HuH-7.5 (cell line): ENCODE measurements around the gene SDK1.

Experiments
- DNase-seq: peaks from one replicate; pipeline ENCODE4 v3.0.0; 2011; ENCODE audit warnings: low spot score

SDK1 gene

DNA sequence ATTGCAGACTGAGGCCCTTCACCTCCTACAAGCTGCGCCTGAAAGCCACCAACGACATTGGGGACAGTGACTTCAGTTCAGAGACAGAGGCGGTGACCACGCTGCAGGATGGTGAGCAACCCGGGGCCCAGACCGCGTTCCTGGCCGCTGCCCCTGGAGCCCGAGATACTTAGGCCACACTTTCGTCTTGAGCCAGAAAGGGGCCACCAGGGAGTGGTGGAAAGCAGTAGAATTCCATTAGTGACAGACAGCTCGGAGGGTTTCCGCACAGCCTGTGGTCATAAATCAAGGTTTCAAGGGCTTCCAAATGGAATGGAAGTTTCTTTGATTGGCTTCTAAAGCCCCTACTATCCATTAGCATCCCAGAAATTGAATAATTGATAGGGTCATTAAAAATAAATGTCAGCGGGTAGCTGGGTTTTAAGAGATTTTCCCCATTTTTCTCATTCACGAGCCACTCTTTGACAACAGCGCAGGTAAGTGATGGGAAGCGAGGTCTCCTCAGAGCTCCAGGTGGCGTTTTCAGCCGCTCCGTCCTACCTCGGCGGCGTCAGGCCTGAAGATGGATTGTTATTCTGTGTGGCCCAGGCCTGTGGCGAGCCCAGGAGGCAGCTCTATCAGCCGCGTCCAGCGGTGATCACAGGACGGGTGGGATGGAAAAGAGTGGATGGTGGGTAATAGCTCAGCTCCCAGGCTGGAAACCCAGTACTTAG lies 857.5 kb downstream of the SDK1 start:
- DNase-seq = no peak

DNA sequence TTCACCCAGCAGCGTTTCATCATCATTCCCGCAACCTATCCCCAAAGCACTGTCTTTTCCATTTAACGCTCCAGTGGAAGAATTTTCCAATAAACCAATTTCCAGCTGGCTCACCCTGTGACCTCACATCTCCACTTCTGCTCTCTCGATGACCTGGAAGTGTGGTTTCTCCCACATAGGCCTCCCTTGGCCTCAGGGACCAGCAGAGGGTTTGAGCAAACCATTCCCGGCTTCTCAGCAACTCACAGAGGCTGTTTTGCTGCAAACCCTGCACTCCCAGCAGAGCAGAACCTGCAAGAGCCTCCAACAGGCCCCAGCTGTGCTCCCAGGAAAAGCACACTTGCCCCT lies 858.1 kb downstream of the SDK1 start:
- no peak for DNase-seq

DNA sequence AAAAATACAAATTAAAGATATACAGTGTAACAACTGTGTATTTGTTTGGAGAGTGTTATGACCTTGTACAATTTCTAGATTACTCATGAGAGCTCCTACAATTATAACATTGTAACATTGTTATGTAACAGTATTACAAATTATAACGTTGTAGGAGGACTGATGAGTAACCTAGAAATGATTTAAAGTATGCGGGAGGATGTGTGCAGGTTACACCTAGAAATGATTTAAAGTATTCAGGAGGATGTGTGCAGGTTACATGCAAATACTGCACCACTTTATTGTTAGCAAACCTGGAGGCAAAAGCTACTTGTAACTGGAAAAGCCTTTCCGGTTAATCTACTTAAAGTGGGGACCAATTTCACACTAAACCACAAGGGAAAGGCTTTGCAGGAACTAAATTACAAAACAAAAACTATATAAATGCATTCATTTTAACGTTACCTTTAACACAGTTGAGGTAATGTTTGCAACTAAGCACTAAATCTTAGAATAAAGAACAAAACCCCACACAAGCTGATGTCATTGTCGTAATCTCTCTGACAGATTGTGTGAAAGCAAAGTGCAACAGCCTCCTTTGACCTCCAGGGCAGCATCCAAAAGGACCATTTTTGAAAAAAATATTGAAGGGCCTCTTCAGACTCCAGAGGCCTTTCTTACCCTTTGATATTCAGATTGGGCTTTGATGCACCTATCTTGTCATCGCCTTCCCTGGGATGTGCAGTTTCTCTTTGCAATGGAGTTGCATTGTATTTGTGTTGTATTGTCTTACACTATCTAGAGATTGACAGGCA lies 858.9 kb downstream of the SDK1 start:
- no peak for DNase-seq

- no peak for DNase-seq
Measured at GRCh38 chr7:4162884-4163564, 862.0 kb downstream of the SDK1 start.

DNA sequence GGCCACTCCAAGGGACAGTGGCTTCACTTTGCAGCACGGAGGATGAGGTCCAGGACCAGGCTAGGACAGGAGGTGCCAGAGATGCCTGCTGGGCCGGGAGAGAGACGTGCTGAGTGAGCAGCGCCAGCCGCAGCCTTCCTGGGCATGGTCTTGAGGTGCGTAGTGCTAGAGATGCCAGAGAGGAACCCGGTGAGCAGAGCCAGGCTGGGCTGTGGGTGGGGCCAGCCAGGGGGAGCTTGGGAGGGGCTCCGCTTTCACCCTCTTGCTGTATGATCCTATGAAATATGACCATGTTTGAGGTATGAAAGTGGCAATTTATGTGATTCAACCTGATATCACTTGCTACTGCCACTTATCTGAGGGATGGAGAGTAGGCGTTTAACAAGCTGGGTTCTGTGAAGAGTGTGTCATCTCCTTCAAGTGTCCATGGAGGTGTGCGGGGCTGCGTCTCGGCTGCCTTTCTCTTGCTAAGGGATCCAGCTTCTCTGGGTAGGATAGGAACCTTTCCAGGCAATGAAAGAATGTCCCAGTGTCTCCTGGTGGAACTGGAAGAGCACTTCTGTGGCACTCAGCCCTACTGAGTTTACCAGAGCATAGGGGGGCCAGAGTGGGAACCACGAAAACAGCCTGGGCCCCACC lies 862.6 kb downstream of the SDK1 start:
- DNase-seq = no peak

DNA sequence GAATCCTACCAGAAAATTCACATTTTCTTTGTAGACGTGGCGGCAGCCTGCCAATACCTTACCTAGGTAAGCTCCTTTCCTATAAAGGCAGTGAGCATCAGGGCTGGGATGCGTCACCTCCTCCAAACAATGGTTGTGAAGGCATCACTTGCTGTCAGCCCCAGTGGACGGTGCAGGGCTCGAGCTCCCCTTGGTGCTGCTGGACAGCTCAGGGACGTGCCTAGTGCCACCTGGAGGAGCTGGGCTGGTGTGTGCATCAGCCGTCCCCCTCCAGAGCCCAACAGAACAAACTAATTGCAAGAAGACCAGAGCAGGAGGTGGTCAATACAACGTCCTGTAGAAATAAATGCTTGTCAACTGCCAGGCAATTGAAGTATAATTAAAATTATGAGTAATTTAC lies 863.5 kb downstream of the SDK1 start:
- DNase-seq = no peak

DNA sequence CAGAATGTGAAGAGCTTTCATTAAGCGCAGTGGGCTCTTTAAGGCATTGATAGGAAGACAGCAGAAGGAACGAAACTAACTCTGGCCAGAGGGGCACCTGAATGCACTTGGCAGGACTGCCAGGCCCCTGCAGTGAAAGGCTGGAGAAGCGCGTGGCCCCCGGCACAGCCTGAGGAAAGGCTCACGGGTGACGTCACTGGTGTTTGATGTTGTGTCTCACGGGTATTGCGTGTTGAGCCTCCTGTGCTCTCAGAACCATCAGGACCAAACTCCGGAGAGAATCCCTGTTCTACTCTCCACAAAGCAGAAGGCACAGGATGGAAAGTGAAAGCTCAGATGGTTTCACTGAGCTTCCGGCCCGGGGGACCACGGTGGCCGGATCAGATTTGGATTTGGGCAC lies 865.3 kb downstream of the SDK1 start:
- no peak for DNase-seq

DNA sequence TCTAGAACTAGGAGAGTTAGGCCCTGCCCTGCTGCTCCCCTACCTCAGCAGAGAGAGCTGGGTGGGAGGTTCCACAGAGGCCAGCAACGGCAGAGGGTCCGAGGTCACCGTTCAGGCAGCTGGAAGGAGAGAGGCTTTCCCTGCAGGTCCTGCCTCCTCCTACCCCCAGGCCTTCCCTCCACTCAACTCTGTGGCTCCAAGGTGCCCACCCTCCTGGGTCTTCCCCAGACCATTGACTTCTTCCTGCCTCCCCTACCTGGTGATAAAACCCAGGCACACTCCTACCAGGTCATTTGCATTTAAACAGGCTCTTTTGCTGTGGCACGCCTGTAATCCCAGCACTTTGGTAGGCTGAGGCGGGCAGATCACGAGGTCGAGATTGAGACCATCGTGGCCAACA lies 865.8 kb downstream of the SDK1 start:
- DNase-seq = no peak

GRCh38 chr7:4167385-4167910 lies 866.4 kb downstream of the SDK1 start:
- DNase-seq = no peak

GRCh38 chr7:4168041-4168440 lies 867.0 kb downstream of the SDK1 start:
- no peak for DNase-seq

DNA sequence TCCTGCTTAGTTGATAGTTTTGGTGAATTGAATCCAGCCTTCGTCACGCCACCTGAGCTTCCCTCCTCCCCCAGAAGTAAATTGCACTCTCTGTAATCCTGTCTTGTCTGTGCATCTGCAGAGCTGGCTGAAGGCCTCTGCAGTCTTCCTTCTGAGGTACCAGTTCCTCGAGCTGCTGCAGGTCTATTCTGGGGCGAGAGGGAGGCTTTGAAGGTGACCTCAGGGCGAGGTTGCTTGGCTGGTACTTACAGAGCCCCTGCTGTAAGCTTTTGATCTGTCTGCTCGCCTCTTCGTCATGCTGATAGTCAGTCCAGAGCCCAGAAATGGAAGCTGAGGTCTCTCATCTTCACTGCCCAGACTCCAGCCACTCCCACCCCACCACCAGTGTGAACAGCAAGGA lies 867.5 kb downstream of the SDK1 start:
- DNase-seq = no peak

DNA sequence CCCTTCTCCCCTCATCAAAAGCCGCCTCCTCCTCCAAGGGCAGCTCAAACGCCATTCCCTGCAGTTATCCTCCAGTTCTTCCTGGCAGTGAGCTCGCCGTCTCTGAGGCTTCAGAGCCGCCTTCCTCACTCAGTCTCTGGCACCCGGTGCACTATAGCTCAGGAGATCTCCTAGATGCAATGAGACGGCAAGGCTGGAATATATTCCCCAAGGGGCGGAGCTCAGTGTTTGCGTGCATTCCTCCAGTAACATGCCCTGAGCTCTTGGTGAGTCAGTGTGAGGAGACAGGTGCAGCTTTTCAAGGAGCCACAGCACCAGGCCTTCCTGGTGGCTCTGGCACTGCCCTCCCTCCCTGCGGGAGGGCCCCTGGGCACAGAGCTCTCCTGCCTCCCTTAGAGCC lies 868.4 kb downstream of the SDK1 start:
- DNase-seq = no peak

DNA sequence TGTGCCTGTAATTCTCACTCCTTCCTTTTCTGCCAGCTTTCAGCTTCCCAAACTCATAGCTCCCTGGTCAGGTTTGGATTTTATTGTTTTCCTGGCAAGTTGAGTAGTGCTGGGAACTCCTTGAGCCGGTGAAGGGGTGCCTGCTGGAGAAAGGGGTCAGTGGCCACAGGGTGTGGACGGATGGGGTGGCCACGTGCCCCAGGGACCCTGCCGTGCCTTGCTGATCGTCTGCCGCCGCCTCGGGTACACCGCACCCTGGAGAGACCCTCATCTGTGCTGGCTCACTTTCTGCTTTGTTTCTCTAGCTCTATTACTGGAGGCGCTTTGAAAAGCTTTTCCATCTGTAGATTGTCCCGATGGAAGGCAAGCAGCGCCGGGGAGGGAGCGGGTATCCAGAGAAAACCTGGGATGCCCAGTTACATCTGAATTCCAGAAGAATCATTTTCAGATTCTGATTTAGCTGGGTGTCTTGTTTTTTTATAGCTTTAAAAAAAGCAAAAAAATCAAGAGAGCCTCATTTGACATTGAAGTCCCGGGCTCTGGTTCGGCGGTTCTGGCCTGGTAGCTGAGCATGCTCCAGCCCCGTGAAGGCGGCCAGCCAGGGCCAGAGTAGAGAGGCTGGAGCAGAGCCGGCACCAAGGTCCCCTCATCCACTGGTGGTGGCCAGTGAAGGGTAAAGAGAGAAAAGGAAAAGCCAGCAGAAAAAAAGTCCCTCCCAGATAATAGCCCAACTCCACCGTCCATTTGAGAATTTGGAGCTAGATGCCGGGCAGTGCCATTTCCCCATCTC lies 870.1 kb downstream of the SDK1 start:
- no peak for DNase-seq

- DNase-seq = no peak
Measured at GRCh38 chr7:4172883-4173282, 871.8 kb downstream of the SDK1 start.

DNA sequence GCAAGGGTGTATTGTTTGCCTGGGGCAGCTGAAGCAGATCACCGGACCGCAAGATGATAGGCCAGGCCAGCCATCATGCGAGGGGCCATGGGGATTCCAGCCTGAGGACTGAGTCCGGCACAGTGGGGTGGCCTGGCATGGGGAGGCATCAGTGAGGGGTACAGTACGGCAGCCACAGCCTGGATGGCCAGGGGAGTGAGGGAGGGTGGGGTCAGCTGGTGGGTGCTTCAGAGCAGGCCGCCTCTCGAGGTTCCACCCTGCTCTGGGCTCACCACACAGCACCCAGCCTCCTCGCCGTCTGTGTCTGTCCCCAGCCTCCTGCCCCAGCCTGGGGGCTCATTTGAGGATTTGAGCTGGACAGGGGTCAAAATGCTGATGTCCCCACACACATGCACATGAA lies 872.6 kb downstream of the SDK1 start:
- no peak for DNase-seq

DNA sequence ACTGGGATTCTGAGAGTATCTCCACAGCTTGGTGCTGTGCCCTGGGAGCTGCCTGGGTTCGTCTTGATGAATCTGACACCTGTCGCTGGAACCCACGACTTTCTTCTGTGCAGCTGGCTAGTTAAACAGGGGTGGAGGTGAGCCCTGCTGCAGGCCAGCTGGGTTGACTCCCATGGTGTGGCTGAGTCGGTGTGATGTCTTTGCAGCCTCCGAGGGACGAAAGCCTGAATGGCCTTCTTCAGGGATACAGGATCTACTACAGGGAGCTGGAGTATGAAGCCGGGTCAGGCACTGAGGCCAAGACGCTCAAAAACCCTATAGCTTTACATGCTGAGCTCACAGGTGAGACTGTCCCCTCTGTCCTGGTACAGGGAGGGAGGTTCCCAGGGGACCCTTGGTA lies 873.0 kb downstream of the SDK1 start:
- DNase-seq = no peak

- DNase-seq = no peak
Measured at GRCh38 chr7:4174451-4174850, 873.4 kb downstream of the SDK1 start.

DNA sequence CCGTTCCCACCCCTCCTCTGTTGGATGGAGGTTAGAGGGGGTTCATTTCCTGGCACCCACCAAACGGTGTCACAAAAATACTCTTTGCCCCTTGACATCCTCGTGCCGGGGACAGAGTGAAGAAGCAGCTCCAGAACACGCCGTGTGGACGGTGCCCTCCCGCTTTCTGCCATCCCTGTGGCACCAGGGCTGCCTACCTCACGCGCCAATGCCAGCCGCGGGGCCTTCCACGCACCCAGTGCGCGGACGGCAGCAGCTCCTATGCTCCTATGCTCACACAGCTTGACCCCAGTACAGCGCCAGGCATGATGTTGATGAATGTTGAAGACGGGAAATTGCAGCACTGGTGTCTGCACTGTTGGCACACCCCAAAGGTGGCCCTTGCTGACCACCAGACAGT lies 873.8 kb downstream of the SDK1 start:
- no peak for DNase-seq

DNA sequence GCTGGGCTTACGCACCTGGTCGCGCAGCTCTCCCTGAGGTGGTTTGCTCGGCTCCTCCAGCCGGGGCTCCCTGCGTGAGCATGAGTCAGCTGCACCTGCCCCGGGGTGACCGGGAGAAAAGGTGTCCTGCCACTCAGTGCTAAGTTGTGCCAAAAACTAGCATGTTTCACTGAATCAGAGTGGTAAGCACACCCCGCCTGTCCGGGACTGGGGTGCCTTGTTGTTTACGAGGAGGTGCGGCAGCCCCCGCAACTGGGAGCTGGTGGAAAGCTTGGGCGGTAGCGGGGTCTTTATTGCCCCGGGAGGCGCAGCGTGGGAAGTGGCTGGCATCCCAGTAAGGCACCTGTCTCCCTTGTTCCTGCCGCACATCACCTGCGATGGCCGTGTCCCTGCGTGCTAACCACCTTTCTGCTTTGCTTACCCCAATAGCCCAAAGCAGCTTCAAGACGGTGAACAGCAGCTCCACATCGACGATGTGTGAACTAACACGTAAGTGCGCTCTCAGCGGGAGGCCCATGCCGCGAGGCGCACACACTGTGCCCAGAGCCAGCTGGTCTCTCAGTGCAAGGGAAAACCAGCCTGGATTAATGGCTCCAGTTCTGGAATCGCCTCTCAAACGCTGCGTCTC lies 874.4 kb downstream of the SDK1 start:
- no peak for DNase-seq

GRCh38 chr7:4177001-4177400 lies 875.9 kb downstream of the SDK1 start:
- no peak for DNase-seq

DNA sequence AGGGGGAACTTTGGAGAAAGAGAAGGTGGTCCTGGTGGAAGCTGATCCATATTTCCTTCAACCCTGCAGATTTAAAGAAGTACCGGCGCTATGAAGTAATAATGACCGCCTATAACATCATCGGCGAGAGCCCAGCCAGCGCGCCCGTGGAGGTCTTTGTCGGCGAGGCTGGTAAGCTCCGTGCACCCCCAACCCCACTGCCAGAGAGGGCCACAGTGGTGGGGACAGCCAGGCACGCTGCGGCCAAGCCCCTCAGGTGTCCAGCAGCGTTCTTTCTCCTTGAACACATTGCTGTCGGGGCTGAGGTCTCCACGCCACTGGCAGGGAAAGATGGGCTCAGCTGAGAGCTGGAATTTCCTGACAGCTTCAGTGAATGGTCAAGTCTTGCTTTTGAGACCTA lies 877.4 kb downstream of the SDK1 start:
- DNase-seq = no peak
